OCI-LY1 (cell line): ENCODE results near the gene PACRG.

Source experiments
- EZH2 ChIP-seq: fragments of 200-600 bp; sonication (generic), shearing (Covaris generic); IDR thresholded peaks from 2 replicates; pipeline ENCODE4 v1.8.0; 2017; ENCODE audit warnings: borderline replicate concordance, mixed run types, mild to moderate bottlenecking, antibody characterized with exemption, low read length, moderate library complexity, mixed read lengths
- TF ChIP-seq, protein P1 (sequence below): fragments of 200-600 bp; sonication (generic), shearing (Covaris generic); IDR thresholded peaks from 2 replicates; pipeline ENCODE4 v1.5.1; 2017; ENCODE audit warnings: mild to moderate bottlenecking, antibody characterized with exemption, low read length, moderate library complexity, mixed read lengths

DNA sequence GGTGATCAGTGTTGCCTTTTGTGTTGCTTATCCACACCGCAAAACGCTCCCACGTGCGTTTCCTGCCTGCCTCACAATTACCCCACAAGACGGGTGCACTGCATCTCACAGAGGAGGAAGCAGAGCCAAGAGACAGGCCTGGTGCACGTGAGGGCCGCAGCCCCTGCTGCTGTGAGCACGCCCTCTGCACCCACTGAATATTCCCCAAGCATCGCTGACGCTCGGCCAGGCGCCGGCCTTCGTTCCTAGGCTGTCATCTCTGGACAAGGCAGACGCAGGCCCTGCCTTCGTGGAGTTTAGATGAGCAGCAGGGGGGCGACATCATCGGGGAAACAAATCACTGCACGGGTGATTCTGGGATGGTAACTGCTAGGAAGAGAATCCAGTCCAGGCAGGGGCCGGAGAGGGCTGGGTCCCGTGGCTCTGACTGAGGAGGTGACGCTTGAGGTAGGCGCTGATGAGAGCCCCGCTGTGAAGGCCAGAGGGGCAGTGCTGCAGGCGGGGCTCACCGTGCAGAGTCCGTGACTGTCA is 524.4 kb downstream of the PACRG start:
- TF ChIP-seq, protein P1, sequence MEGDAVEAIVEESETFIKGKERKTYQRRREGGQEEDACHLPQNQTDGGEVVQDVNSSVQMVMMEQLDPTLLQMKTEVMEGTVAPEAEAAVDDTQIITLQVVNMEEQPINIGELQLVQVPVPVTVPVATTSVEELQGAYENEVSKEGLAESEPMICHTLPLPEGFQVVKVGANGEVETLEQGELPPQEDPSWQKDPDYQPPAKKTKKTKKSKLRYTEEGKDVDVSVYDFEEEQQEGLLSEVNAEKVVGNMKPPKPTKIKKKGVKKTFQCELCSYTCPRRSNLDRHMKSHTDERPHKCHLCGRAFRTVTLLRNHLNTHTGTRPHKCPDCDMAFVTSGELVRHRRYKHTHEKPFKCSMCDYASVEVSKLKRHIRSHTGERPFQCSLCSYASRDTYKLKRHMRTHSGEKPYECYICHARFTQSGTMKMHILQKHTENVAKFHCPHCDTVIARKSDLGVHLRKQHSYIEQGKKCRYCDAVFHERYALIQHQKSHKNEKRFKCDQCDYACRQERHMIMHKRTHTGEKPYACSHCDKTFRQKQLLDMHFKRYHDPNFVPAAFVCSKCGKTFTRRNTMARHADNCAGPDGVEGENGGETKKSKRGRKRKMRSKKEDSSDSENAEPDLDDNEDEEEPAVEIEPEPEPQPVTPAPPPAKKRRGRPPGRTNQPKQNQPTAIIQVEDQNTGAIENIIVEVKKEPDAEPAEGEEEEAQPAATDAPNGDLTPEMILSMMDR = no peak
- TF ChIP-seq EZH2 = no peak
